GM12872 (cell line): ENCODE results near the gene MPL.

ENCODE experiments used
- TF ChIP-seq, protein P1 (sequence below): IDR thresholded peaks from 3 replicates; pipeline ENCODE4 v1.5.1; 2011; ENCODE audit warnings: low read depth, mild to moderate bottlenecking, low read length, moderate library complexity; ENCODE audit not compliant: insufficient read depth

Gene MPL

GRCh38 chr1:43379476-43379875 lies 41.9 kb downstream of the MPL start:
- TF ChIP-seq, protein P1, sequence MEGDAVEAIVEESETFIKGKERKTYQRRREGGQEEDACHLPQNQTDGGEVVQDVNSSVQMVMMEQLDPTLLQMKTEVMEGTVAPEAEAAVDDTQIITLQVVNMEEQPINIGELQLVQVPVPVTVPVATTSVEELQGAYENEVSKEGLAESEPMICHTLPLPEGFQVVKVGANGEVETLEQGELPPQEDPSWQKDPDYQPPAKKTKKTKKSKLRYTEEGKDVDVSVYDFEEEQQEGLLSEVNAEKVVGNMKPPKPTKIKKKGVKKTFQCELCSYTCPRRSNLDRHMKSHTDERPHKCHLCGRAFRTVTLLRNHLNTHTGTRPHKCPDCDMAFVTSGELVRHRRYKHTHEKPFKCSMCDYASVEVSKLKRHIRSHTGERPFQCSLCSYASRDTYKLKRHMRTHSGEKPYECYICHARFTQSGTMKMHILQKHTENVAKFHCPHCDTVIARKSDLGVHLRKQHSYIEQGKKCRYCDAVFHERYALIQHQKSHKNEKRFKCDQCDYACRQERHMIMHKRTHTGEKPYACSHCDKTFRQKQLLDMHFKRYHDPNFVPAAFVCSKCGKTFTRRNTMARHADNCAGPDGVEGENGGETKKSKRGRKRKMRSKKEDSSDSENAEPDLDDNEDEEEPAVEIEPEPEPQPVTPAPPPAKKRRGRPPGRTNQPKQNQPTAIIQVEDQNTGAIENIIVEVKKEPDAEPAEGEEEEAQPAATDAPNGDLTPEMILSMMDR, result no peak

DNA sequence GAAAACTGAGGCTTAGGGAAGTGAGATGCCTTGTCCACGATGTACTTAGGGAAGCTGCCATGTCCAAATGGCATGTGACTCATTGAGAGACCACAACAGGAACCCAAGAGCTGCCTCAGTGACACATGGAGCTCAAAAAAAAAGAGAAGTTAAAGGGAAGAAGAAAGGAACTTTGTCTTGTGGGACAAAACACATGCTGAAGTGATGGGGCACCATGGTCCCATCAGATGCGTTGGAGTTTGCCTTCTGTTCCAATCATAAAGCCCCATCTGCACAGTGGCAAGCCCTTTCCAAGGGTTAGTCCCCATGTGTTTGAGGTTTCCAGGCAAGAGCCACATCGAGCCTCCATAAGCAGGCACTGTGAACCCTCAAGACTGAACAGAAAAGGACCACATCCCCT lies 44.0 kb downstream of the MPL start:
- TF ChIP-seq, protein P1, result no peak

DNA sequence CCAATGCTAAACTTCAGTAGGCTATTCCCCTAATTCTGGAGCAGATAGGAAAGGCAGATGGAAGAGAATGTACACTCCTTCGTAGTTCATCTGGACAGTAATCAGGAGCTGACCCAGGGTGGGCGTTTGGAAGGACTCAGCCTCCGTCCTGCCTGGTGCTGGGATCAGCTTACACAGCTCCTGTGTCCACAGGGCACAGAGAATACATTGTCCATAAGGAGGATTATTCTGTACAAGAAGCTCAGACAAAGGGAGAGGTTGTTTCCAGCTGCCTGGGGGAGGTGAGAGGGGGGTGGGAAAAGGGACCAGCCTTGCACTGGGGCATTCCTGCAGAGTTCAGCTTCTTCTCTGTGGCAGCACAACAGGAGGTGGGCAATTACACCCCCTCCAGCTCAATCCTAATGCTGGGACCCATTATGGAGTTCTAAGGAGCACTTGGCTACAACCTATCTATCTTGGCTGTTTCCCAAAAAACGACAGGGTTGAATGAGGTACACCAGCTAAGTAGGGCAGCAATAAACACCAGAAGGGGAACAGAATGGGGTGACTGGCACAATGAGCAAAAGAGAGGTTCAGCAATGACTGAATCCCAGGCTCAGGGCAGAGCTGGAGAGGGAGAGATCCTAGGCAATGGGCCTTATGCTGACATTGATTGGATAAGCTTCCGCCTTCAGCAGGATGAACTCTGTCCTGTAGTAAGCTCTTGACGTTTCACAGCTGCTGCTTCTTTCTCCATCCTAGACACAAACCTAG lies 44.6 kb downstream of the MPL start:
- TF ChIP-seq, protein P1, result no peak

DNA sequence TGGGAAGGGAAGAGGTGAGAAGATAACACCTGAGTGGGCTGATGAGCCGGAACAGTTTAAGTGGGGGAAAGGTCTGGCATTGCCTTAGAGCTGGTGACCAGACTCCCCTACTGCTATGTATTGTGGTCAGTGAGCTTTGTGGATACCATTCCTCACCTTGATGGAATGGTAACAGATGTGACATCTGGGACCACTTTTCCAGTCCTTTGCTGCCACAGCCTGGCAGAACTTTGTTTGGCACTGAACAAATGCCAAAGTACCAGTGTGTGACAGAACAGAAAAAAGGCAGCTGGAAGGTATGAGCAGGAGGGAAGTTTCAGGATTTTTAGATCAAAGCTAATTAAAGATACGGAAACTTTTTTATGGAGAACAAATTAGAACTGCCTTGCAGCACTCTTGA lies 45.8 kb downstream of the MPL start:
- TF ChIP-seq, protein P1, result no peak

- TF ChIP-seq, protein P1, result no peak
Measured at GRCh38 chr1:43386676-43387075, 49.1 kb downstream of the MPL start.

GRCh38 chr1:43387976-43388599 lies 50.5 kb downstream of the MPL start:
- TF ChIP-seq, protein P1, result no peak

DNA sequence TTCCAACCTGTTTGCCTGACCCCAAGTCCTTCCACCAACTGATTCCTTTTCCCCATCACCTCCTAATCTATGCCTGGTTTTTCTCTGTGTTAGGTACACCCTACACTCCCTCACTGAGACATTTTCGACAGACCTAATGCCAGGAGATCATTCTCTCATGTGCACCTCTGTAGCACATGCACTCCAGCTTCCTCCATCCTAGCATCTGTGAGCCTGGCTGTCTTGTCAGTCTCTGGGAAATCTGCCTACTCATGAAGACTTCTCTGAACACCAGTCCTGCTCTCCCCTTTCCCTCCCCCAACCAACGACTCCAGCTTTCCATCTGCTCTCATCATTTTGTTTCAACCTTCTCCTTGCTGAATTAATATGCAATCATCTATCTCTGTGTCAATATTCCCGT lies 51.0 kb downstream of the MPL start:
- TF ChIP-seq, protein P1, result no peak
